Endodermal cell (in vitro differentiated cells): ENCODE results near the gene ILDR1. TPM values are rescaled to one million over a fixed set of nuclear protein-coding genes. Genes with fewer than 3 reads are reported as not detected.

Experiments used
- DNase-seq: peaks from one replicate; pipeline ENCODE4 v3.0.0-alpha.2; 2017
- H3K27ac ChIP-seq: 2 replicates; pipeline ENCODE4 v1.5.1; 2013; ENCODE audit warnings: mild to moderate bottlenecking, low read depth, low read length, moderate library complexity
- H3K27me3 ChIP-seq: 2 replicates; pipeline ENCODE4 v1.6.1; 2013; ENCODE audit warnings: mild to moderate bottlenecking, low read length, moderate library complexity; ENCODE audit not compliant: insufficient read depth, control insufficient read depth, poor library complexity, severe bottlenecking
- H3K36me3 ChIP-seq: 2 replicates; pipeline ENCODE4 v1.7.0; 2013; ENCODE audit warnings: mild to moderate bottlenecking, low read length, moderate library complexity; ENCODE audit not compliant: control insufficient read depth, insufficient read depth
- H3K4me1 ChIP-seq: one replicate; pipeline ENCODE4 v1.7.0; 2013; ENCODE audit warnings: low read length; ENCODE audit not compliant: control insufficient read depth, insufficient read depth
- H3K4me3 ChIP-seq: 2 replicates; pipeline ENCODE4 v1.5.1; 2013; ENCODE audit warnings: mild to moderate bottlenecking, low read length, moderate library complexity
- H3K9ac ChIP-seq: 2 replicates; pipeline ENCODE4 v1.6.1; 2013; ENCODE audit warnings: mild to moderate bottlenecking, low read length, moderate library complexity; ENCODE audit not compliant: poor library complexity, severe bottlenecking; ENCODE audit errors: extremely low read depth
- H3K9me3 ChIP-seq: 2 replicates; pipeline ENCODE4 v1.6.1; 2013; ENCODE audit warnings: mild to moderate bottlenecking, low read length, moderate library complexity; ENCODE audit not compliant: control insufficient read depth
- H3K27ac Mint-ChIP-seq: 2 replicates; pipeline ENCODE4 v1.8.0; 2020; ENCODE audit warnings: mixed read lengths
- H3K27me3 Mint-ChIP-seq: 2 replicates; pipeline ENCODE4 v1.8.0; 2021; ENCODE audit warnings: mild to moderate bottlenecking, mixed read lengths; ENCODE audit not compliant: insufficient read depth
- H3K36me3 Mint-ChIP-seq: 2 replicates; pipeline ENCODE4 v1.8.0; 2020; ENCODE audit warnings: low read depth, mixed read lengths
- H3K4me1 Mint-ChIP-seq: 2 replicates; pipeline ENCODE4 v1.8.0; 2020; ENCODE audit warnings: mixed read lengths
- H3K4me3 Mint-ChIP-seq: 2 replicates; pipeline ENCODE4 v1.8.0; 2020; ENCODE audit warnings: mild to moderate bottlenecking, moderate library complexity, mixed read lengths
- H3K9me3 Mint-ChIP-seq: 2 replicates; pipeline ENCODE4 v1.8.0; 2020; ENCODE audit warnings: mild to moderate bottlenecking, mixed read lengths
- WGBS, 2 experiments: methylation state at CpG; one replicate each; pipeline versions ENCODE4 v1.1.5 to v1.1.7; 2013; ENCODE audit warnings: missing lambda C conversion rate in 2 of 2, mixed read lengths in 1 of 2; ENCODE audit not compliant: insufficient coverage in 1 of 2, insufficient read length in 1 of 2; 5-methylcytosine and 5-hydroxymethylcytosine counted together
- total RNA-seq, 2 donors: library from RNA; stranded (reverse); fragmentation: NEBNext Ultra II Directional in 1 of 2; extraction: Animal tissue kit (Norgen Biotek cat#: 25700) in 1 of 2; gene quantifications; 2 replicates in 1 of 2; 3 replicates in 1 of 2; pipeline ENCODE4 v1.2.1, GENCODE V29; 2021
- TF ChIP-seq, protein P1 (sequence below): fragments of 200-600 bp; sonication (generic); conservative IDR thresholded peaks from 2 replicates; pipeline ENCODE4 v1.5.0; 2021; ENCODE audit warnings: antibody characterized with exemption, mild to moderate bottlenecking

The ILDR1 gene
- total RNA-seq, 2 donors from 2014 or later, result 2.0 to 3.6 TPM

- Histone ChIP-seq H3K4me1 (peaks cover 3% of the 10 kb centered on the region), H3K9me3 (peaks cover 19% of the 10 kb centered on the region), H3K27me3 (no peaks in the 10 kb centered on the region), H3K9ac (no peak overlapping the region), H3K36me3 (no peaks in the 10 kb centered on the region), H3K27ac (no peak overlapping the region), H3K4me3 (no peak overlapping the region)
- WGBS, 2 experiments, result 86 to 88% methylated on average over 2 of the region's 2 CpGs
- no peak for DNase-seq
- Mint-ChIP-seq H3K4me3 (no peak overlapping the region), H3K27ac (no peak overlapping the region), H3K27me3 (no peaks in the 10 kb centered on the region), H3K36me3 (peaks cover 2% of the 10 kb centered on the region), H3K9me3 (peaks cover 21% of the 10 kb centered on the region), H3K4me1 (peaks cover 10% of the 10 kb centered on the region)
- TF ChIP-seq, protein P1, sequence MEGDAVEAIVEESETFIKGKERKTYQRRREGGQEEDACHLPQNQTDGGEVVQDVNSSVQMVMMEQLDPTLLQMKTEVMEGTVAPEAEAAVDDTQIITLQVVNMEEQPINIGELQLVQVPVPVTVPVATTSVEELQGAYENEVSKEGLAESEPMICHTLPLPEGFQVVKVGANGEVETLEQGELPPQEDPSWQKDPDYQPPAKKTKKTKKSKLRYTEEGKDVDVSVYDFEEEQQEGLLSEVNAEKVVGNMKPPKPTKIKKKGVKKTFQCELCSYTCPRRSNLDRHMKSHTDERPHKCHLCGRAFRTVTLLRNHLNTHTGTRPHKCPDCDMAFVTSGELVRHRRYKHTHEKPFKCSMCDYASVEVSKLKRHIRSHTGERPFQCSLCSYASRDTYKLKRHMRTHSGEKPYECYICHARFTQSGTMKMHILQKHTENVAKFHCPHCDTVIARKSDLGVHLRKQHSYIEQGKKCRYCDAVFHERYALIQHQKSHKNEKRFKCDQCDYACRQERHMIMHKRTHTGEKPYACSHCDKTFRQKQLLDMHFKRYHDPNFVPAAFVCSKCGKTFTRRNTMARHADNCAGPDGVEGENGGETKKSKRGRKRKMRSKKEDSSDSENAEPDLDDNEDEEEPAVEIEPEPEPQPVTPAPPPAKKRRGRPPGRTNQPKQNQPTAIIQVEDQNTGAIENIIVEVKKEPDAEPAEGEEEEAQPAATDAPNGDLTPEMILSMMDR, result no peak
These were observed 36.2 kb downstream of the ILDR1 start for GRCh38 chr3:121985846-121986245.

- WGBS, 2 experiments, result 89 to 95% methylated on average over 1 to 2 of the region's 2 CpGs
- H3K4me1 Mint-ChIP-seq, result no peaks in the 10 kb centered on the region
- peaks cover 31% of the 10 kb centered on the region for H3K9me3 Mint-ChIP-seq
- Histone ChIP-seq H3K4me1 (no peaks in the 10 kb centered on the region), H3K4me3 (no peak overlapping the region), H3K27me3 (no peaks in the 10 kb centered on the region), H3K9ac (no peak overlapping the region), H3K27ac (no peak overlapping the region), H3K36me3 (no peaks in the 10 kb centered on the region), H3K9me3 (peaks cover 19% of the 10 kb centered on the region)
- DNase-seq, result no peak
- H3K27me3 Mint-ChIP-seq, result no peaks in the 10 kb centered on the region
- TF ChIP-seq, protein P1, result no peak
- H3K36me3 Mint-ChIP-seq, result peaks cover 2% of the 10 kb centered on the region
- no peak overlapping the region for H3K27ac Mint-ChIP-seq
- no peak overlapping the region for H3K4me3 Mint-ChIP-seq
These were observed 40.6 kb downstream of the ILDR1 start for GRCh38 chr3:121981473-121981872.

DNA sequence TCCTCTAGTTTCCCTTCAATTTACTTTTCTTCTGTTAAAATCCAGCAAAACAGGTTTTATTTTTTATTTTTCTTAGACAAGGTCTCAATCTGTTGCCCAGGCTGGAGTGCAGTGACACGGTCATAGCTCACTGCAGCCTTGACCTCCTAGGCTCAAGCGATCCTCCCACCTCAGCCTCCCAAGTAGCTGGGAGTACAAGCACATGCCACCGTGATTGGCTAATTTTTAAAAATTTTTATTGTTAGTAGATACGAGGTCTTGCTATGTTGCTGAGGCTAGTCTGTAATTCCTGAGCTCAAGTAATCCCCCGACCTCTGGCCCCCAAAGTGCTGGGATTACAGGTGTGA lies 41.6 kb downstream of the ILDR1 start:
- Mint-ChIP-seq H3K4me3 (no peak overlapping the region), H3K4me1 (no peaks in the 10 kb centered on the region), H3K27ac (no peak overlapping the region), H3K27me3 (no peaks in the 10 kb centered on the region), H3K36me3 (peaks cover 2% of the 10 kb centered on the region), H3K9me3 (peaks cover 31% of the 10 kb centered on the region)
- Histone ChIP-seq H3K27ac (no peak overlapping the region), H3K36me3 (no peaks in the 10 kb centered on the region), H3K4me3 (no peak overlapping the region), H3K9ac (no peak overlapping the region), H3K27me3 (no peaks in the 10 kb centered on the region), H3K9me3 (peaks cover 19% of the 10 kb centered on the region), H3K4me1 (no peaks in the 10 kb centered on the region)
- no peak for DNase-seq
- 40 to 92% methylated on average over 1 to 5 of the region's 5 CpGs for WGBS, 2 experiments
- TF ChIP-seq, protein P1, result no peak
